A673 (cell line): Measurements from ENCODE around the gene ZNF827. TPM values are rescaled to one million over a fixed set of nuclear protein-coding genes. Genes with fewer than 3 reads are reported as not detected.

Source experiments
- BruUV-seq: library from RNA; stranded (reverse); fragments of 400-500 nt; replicated peaks from 2 replicates; lab custom pipeline; 2021; lab: Mats Ljungman, UMichigan
- CTCF ChIA-PET: fragments of 300-600 bp; sonication (Branson Sonifier 250); formaldehyde crosslinking; loops from one replicate; lab custom pipeline; 2022; ENCODE audit warnings: antibody characterized with exemption; lab: Charles Lee
- POLR2A ChIA-PET: fragments of 300-600 bp; sonication (Branson Sonifier 250); formaldehyde crosslinking; loops from one replicate; lab custom pipeline; 2022; ENCODE audit warnings: antibody characterized with exemption; ENCODE audit not compliant: low non-redundant PET; lab: Charles Lee
- DNase-seq: peaks from one replicate; pipeline ENCODE4 v3.0.0-alpha.2; 2015; ENCODE audit warnings: low spot score
- H3K27ac ChIP-seq: fragments of 200-600 bp; sonication (generic); 2 replicates; pipeline ENCODE4 v1.5.1; 2016; ENCODE audit warnings: mixed run types, low read depth, mild to moderate bottlenecking, mixed read lengths, antibody characterized with exemption, low read length; ENCODE audit not compliant: poor library complexity, severe bottlenecking
- H3K27me3 ChIP-seq: fragments of 200-600 bp; sonication (generic); replicated peaks from 2 replicates; pipeline ENCODE4 v1.6.1; 2017; ENCODE audit warnings: mixed run types, low read depth, mild to moderate bottlenecking, mixed read lengths, antibody characterized with exemption, low read length; ENCODE audit not compliant: insufficient read depth, poor library complexity
- H3K36me3 ChIP-seq: fragments of 200-600 bp; sonication (generic); 2 replicates; pipeline ENCODE4 v1.6.1; 2016; ENCODE audit warnings: mixed run types, mild to moderate bottlenecking, mixed read lengths, antibody characterized with exemption, low read length; ENCODE audit not compliant: insufficient read depth, poor library complexity, severe bottlenecking
- H3K4me1 ChIP-seq: fragments of 200-600 bp; sonication (generic); 2 replicates; pipeline ENCODE4 v1.6.1; 2017; ENCODE audit warnings: mixed run types, mild to moderate bottlenecking, mixed read lengths, antibody characterized with exemption, low read length; ENCODE audit not compliant: insufficient read depth, poor library complexity, severe bottlenecking
- H3K4me3 ChIP-seq: fragments of 200-600 bp; sonication (generic); 2 replicates; pipeline ENCODE4 v1.5.1; 2016; ENCODE audit warnings: low read depth, mixed run types, mild to moderate bottlenecking, mixed read lengths, low read length; ENCODE audit not compliant: poor library complexity, severe bottlenecking
- H3K9me3 ChIP-seq: fragments of 200-600 bp; sonication (generic); 2 replicates; pipeline ENCODE4 v1.6.1; 2016; ENCODE audit warnings: mixed run types, low read depth, mild to moderate bottlenecking, mixed read lengths, antibody characterized with exemption, low read length; ENCODE audit not compliant: poor library complexity, severe bottlenecking
- EZH2 ChIP-seq: fragments of 200-600 bp; sonication (generic); IDR thresholded peaks from 2 replicates; pipeline ENCODE4 v1.6.1; 2017; ENCODE audit warnings: borderline replicate concordance, low read depth, mild to moderate bottlenecking, mixed read lengths, antibody characterized with exemption, low read length; ENCODE audit not compliant: poor library complexity, severe bottlenecking
- intact Hi-C: fragments of 100-400 bp; cut with micrococcal nuclease; formaldehyde crosslinking; loops from one replicate; pipeline ENCODE4 v1.10.0; 2022; ENCODE audit not compliant: unreplicated experiment
- total RNA-seq: library from RNA; stranded (reverse); gene quantifications from 2 replicates; pipeline ENCODE4 v1.2.3, GENCODE V29; 2021
- TF ChIP-seq, protein P1 (sequence below): fragments of 300-800, 200-600 bp; sonication (generic); conservative IDR thresholded peaks from 2 replicates; pipeline ENCODE4 v1.5.1; 2017; ENCODE audit warnings: low read depth, mild to moderate bottlenecking, antibody characterized with exemption, low read length, moderate library complexity, mixed read lengths

ZNF827 gene
- total RNA-seq, 1 experiment from 2014 or later = 20.0 TPM

DNA sequence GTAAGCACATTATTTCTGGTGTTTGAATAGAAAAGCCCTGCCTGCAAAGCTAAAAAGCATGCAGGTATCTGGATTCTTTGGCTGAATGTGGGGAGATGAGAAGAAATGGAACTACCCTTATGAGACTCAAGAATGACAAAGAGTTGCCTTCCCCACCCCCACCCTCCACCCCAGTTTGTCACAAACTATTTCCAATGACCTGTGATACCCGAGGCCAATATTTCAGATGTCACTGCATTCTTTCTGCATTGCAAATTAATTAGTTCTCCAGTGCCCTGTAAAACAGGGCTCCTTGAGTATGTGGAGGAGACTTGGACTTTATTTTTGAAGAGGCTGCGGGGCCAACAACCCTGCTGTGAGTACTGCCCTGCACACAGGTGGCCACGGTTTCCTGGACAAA, 116.4 kb downstream of the ZNF827 start:
- Histone ChIP-seq H3K36me3 (no peaks in the 10 kb centered on the region), H3K4me3 (no peak overlapping the region)
- BruUV-seq = no TSS peak

DNA sequence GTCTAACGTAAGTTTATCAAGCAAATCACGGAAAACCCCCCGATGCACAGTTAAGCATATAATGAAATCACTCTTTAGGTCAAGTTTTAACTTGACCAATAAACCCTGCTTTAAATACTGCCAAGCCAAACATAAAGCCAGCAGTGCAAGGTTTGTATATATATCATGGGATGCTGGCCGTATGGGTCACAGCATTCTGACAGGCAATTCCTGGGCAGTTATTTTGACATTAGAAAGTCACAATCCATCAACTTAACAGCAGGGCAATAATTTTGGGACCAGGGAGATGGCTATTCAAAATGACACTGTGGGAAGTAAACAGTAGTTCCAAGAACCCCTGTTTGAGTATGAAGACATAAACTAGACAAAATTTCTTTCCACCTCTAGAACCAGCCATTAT, 116.9 kb downstream of the ZNF827 start:
- CTCF ChIA-PET = no interaction called here
- intact Hi-C loops = no loop called here
- POLR2A ChIA-PET = no interaction called here
- no peak for DNase-seq
- H3K9me3 ChIP-seq = no peaks in the 10 kb centered on the region
- BruUV-seq = no TSS peak
- no peaks in the 10 kb centered on the region for H3K4me1 ChIP-seq
- TF ChIP-seq, protein P1, sequence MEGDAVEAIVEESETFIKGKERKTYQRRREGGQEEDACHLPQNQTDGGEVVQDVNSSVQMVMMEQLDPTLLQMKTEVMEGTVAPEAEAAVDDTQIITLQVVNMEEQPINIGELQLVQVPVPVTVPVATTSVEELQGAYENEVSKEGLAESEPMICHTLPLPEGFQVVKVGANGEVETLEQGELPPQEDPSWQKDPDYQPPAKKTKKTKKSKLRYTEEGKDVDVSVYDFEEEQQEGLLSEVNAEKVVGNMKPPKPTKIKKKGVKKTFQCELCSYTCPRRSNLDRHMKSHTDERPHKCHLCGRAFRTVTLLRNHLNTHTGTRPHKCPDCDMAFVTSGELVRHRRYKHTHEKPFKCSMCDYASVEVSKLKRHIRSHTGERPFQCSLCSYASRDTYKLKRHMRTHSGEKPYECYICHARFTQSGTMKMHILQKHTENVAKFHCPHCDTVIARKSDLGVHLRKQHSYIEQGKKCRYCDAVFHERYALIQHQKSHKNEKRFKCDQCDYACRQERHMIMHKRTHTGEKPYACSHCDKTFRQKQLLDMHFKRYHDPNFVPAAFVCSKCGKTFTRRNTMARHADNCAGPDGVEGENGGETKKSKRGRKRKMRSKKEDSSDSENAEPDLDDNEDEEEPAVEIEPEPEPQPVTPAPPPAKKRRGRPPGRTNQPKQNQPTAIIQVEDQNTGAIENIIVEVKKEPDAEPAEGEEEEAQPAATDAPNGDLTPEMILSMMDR = no peak
- TF ChIP-seq EZH2 = no peak
- no peaks in the 10 kb centered on the region for H3K27me3 ChIP-seq
- no peaks in the 10 kb centered on the region for H3K36me3 ChIP-seq
- no peak overlapping the region for H3K4me3 ChIP-seq
- no peak overlapping the region for H3K27ac ChIP-seq

More for the DNA sequence above, 116.4 kb downstream of the ZNF827 start:
- intact Hi-C loops = no loop called here
- H3K4me1 ChIP-seq = no peaks in the 10 kb centered on the region
- POLR2A ChIA-PET = no interaction called here
- H3K27me3 ChIP-seq = no peaks in the 10 kb centered on the region
- CTCF ChIA-PET = no interaction called here
- H3K27ac ChIP-seq = no peak overlapping the region
- TF ChIP-seq EZH2 = no peak
- TF ChIP-seq, protein P1 = no peak
- H3K9me3 ChIP-seq = no peaks in the 10 kb centered on the region
- no peak for DNase-seq

DNA sequence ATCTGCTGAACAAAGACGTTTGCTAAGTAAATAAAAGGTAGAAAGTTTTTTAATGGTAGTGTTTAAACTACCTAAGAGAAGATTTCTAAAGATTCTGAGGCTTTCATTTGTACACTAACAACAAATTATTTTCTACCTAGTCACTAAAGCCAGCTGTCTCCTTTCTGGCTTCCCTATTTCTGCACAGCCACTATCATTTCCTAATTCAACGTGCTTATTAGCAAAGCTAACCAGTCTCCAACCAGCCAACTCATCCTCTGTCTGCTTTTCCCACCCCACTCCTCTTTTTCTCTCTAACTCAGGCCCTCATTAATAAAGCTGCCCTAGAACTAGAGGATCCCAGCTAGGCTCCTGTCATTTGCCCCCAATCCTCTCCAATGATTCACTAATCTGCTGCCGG, 118.2 kb downstream of the ZNF827 start:
- DNase-seq = no peak
- Histone ChIP-seq H3K9me3 (no peaks in the 10 kb centered on the region), H3K36me3 (no peaks in the 10 kb centered on the region), H3K27me3 (no peaks in the 10 kb centered on the region), H3K27ac (no peak overlapping the region), H3K4me3 (no peak overlapping the region), H3K4me1 (no peaks in the 10 kb centered on the region)
- TF ChIP-seq EZH2 = no peak
- TF ChIP-seq, protein P1 = no peak
- intact Hi-C loops = no loop called here
- CTCF ChIA-PET = no interaction called here
- POLR2A ChIA-PET = no interaction called here
- no TSS peak for BruUV-seq
